Neural cell (in vitro differentiated cells): Measurements from ENCODE around the gene FHOD3. TPM values are rescaled to one million over a fixed set of nuclear protein-coding genes. Genes with fewer than 3 reads are reported as not detected.

Source experiments
- H2AFZ ChIP-seq: fragments of 200-600, 300-800 bp; sonication (generic), shearing (Covaris generic); 2 replicates; pipeline ENCODE4 v1.6.0; 2014; ENCODE audit warnings: low read depth, mild to moderate bottlenecking, antibody characterized with exemption, low read length, moderate library complexity
- H3F3A ChIP-seq: fragments of 200-600 bp; shearing (Covaris generic); 2 replicates; pipeline ENCODE4 v1.6.1; 2016; ENCODE audit warnings: mild to moderate bottlenecking, moderate library complexity, mixed read lengths, antibody characterized with exemption, low read length; ENCODE audit not compliant: insufficient read depth, poor library complexity, severe bottlenecking
- H3K27ac ChIP-seq: fragments of 200-600, 300-800 bp; sonication (generic), shearing (Covaris generic); 2 replicates; pipeline ENCODE4 v1.5.1; 2014; ENCODE audit warnings: mild to moderate bottlenecking, low read length, moderate library complexity
- H3K27me3 ChIP-seq: fragments of 300-800, 200-600 bp; sonication (generic), shearing (Covaris generic); 2 replicates; pipeline ENCODE4 v1.6.0; 2014; ENCODE audit warnings: mild to moderate bottlenecking, low read depth, low read length, moderate library complexity; ENCODE audit not compliant: insufficient read depth
- H3K36me3 ChIP-seq: fragments of 300-800, 200-600 bp; sonication (generic), shearing (Covaris generic); 2 replicates; pipeline ENCODE4 v1.5.1; 2014; ENCODE audit warnings: mild to moderate bottlenecking, antibody characterized with exemption, low read length, moderate library complexity; ENCODE audit not compliant: insufficient read depth
- H3K4me2 ChIP-seq: fragments of 300-800, 200-600 bp; sonication (generic), shearing (Covaris generic); 2 replicates; pipeline ENCODE4 v1.6.0; 2014; ENCODE audit warnings: mild to moderate bottlenecking, low read length
- H3K4me3 ChIP-seq: fragments of 300-800, 200-600 bp; sonication (generic), shearing (Covaris generic); 2 replicates; pipeline ENCODE4 v1.5.1; 2014; ENCODE audit warnings: mild to moderate bottlenecking, low read length, moderate library complexity
- H3K79me2 ChIP-seq: fragments of 200-600 bp; shearing (Covaris generic); replicated peaks from 2 replicates; pipeline ENCODE4 v1.6.0; 2014; ENCODE audit warnings: mild to moderate bottlenecking, low read length, moderate library complexity; ENCODE audit not compliant: insufficient read depth
- H3K9ac ChIP-seq: fragments of 300-800, 200-600 bp; sonication (generic), shearing (Covaris generic); 2 replicates; pipeline ENCODE4 v1.6.1; 2016; ENCODE audit warnings: mild to moderate bottlenecking, low read length, mixed read lengths
- H3K9me2 ChIP-seq: fragments of 200-600 bp; shearing (Covaris generic); 2 replicates; pipeline ENCODE4 v1.6.1; 2016; ENCODE audit warnings: mild to moderate bottlenecking, low read length, mixed read lengths; ENCODE audit not compliant: insufficient read depth
- H3K9me3 ChIP-seq: fragments of 200-600, 300-800 bp; sonication (generic), shearing (Covaris generic); 2 replicates; pipeline ENCODE4 v1.6.1; 2016; ENCODE audit warnings: mild to moderate bottlenecking, mixed run types, low read length, moderate library complexity, mixed read lengths
- H4K20me1 ChIP-seq: fragments of 200-600 bp; shearing (Covaris generic); 2 replicates; pipeline ENCODE4 v1.6.1; 2016; ENCODE audit warnings: mild to moderate bottlenecking, mixed run types; ENCODE audit not compliant: insufficient read depth
- CTCF ChIP-seq: fragments of 450-650 bp; IDR thresholded peaks from 2 replicates; pipeline ENCODE4 v1.5.1; 2014; ENCODE audit warnings: antibody characterized with exemption, mild to moderate bottlenecking, moderate library complexity; ENCODE audit not compliant: poor library complexity, severe bottlenecking
- EP300 ChIP-seq: fragments of 450-650 bp; conservative IDR thresholded peaks from 2 replicates; pipeline ENCODE4 v1.6.1; 2014; ENCODE audit warnings: antibody characterized with exemption, mild to moderate bottlenecking, moderate library complexity; ENCODE audit not compliant: poor library complexity, severe bottlenecking
- EZH2 ChIP-seq: fragments of 200-600, 300-800 bp; shearing (Covaris generic), sonication (generic); IDR thresholded peaks from 2 replicates; pipeline ENCODE4 v1.6.1; 2014; ENCODE audit warnings: antibody characterized with exemption, low read length, borderline replicate concordance, mild to moderate bottlenecking; ENCODE audit not compliant: insufficient read depth, poor library complexity, severe bottlenecking
- MXI1 ChIP-seq: fragments of 450-650 bp; conservative IDR thresholded peaks from 2 replicates; pipeline ENCODE4 v1.6.1; 2014; ENCODE audit warnings: antibody characterized with exemption, mild to moderate bottlenecking; ENCODE audit not compliant: poor library complexity, severe bottlenecking
- POLR2AphosphoS5 ChIP-seq: IDR thresholded peaks from 2 replicates; pipeline ENCODE4 v1.6.1; 2012
- RAD21 ChIP-seq: fragments of 450-650 bp; conservative IDR thresholded peaks from 2 replicates; pipeline ENCODE4 v1.6.1; 2014; ENCODE audit warnings: antibody characterized with exemption, mild to moderate bottlenecking, moderate library complexity
- REST ChIP-seq: IDR thresholded peaks from 2 replicates; pipeline ENCODE4 v1.6.1; 2012; ENCODE audit warnings: borderline replicate concordance
- SMC3 ChIP-seq: fragments of 450-650 bp; conservative IDR thresholded peaks from 2 replicates; pipeline ENCODE4 v1.6.1; 2014; ENCODE audit warnings: antibody characterized with exemption, mild to moderate bottlenecking, moderate library complexity; ENCODE audit not compliant: poor library complexity
- TAF1 ChIP-seq: IDR thresholded peaks from 2 replicates; pipeline ENCODE4 v1.6.1; 2012; ENCODE audit warnings: low read depth
- polyA plus RNA-seq: library from polyadenylated mRNA; depleted of rRNA; stranded (reverse); fragments of >200 nt; gene quantifications from 2 replicates; pipeline ENCODE4 v1.2.3, GENCODE V29; 2014

FHOD3 gene
- polyA plus RNA-seq, 1 donor from 2014 or later, result 19.4 TPM

GRCh38 chr18:36481201-36481657 lies 183.7 kb downstream of the FHOD3 start:
- Histone ChIP-seq H2AFZ (no peak overlapping the region), H3K9me2 (no peaks in the 10 kb centered on the region), H3F3A (no peaks in the 10 kb centered on the region), H3K27ac (no peak overlapping the region), H4K20me1 (no peaks in the 10 kb centered on the region), H3K27me3 (no peaks in the 10 kb centered on the region), H3K4me3 (no peak overlapping the region), H3K36me3 (no peaks in the 10 kb centered on the region), H3K9me3 (no peaks in the 10 kb centered on the region), H3K9ac (no peak overlapping the region), H3K79me2 (peaks cover 3% of the 10 kb centered on the region), H3K4me2 (no peak overlapping the region)
- TF ChIP-seq MXI1 (no peak), RAD21 (no peak), SMC3 (no peak), EZH2 (no peak), CTCF (no peak), EP300 (no peak), POLR2AphosphoS5 (no peak), TAF1 (no peak)

- Histone ChIP-seq H3K36me3 (no peaks in the 10 kb centered on the region), H3K4me2 (no peak overlapping the region), H3K9ac (no peak overlapping the region), H3F3A (no peaks in the 10 kb centered on the region), H3K9me3 (no peaks in the 10 kb centered on the region), H2AFZ (no peak overlapping the region), H3K79me2 (peaks cover 3% of the 10 kb centered on the region), H3K27ac (no peak overlapping the region), H3K9me2 (no peaks in the 10 kb centered on the region), H4K20me1 (no peaks in the 10 kb centered on the region), H3K4me3 (peak overlapping the region; percentile 12), H3K27me3 (no peaks in the 10 kb centered on the region)
- TF ChIP-seq REST, result no peak
- no peak for TF ChIP-seq MXI1
- no peak for TF ChIP-seq TAF1
- TF ChIP-seq EP300, result no peak
- TF ChIP-seq EZH2, result no peak
- TF ChIP-seq RAD21, result no peak
- no peak for TF ChIP-seq CTCF
- no peak for TF ChIP-seq POLR2AphosphoS5
- TF ChIP-seq SMC3, result no peak
Observed at GRCh38 chr18:36481935-36482334, 184.4 kb downstream of the FHOD3 start.
